Measurements from ENCODE around the gene PRLR. TPM values are rescaled to one million over a fixed set of nuclear protein-coding genes. Genes with fewer than 3 reads are reported as not detected.

The PRLR gene
- total RNA-seq, 1 donor from 2014 or later, result 0.93 TPM

- Histone ChIP-seq H3K9ac (ENCODE audit: low read length) (no peak overlapping the region), H3K27me3 (ENCODE audit: insufficient read depth, low read length) (no peaks in the 10 kb centered on the region), H3K79me2 (ENCODE audit: insufficient read depth, low read length) (no peaks in the 10 kb centered on the region), H3K9me3 (ENCODE audit: insufficient read depth, low read depth, low read length) (no peaks in the 10 kb centered on the region), H3K27ac (ENCODE audit: low read depth, low read length) (no peak overlapping the region), H3K4me1 (ENCODE audit: insufficient read depth, low read length) (no peaks in the 10 kb centered on the region), H2AFZ (ENCODE audit: low read depth, low read length) (no peak overlapping the region), H4K20me1 (ENCODE audit: insufficient read depth, low read length) (no peaks in the 10 kb centered on the region), H3K36me3 (ENCODE audit: insufficient read depth, low read length) (no peaks in the 10 kb centered on the region), H3K4me3 (ENCODE audit: insufficient read depth, low read depth, low read length) (no peak overlapping the region), H3K4me2 (ENCODE audit: low read length) (no peak overlapping the region)
- FAIRE-seq, result no peak
- no peak for DNase-seq (ENCODE audit: low read depth)
- Mint-ChIP-seq H3K27ac (ENCODE audit: unreplicated experiment) (no peak overlapping the region), H3K9me3 (ENCODE audit: unreplicated experiment) (peaks cover 1% of the 10 kb centered on the region), H3K4me3 (ENCODE audit: unreplicated experiment) (no peak overlapping the region), H3K4me1 (ENCODE audit: low read depth, unreplicated experiment) (peaks cover 2% of the 10 kb centered on the region), H3K27me3 (ENCODE audit: low read depth, unreplicated experiment) (peaks cover 5% of the 10 kb centered on the region), H3K36me3 (ENCODE audit: low read depth, unreplicated experiment) (no peaks in the 10 kb centered on the region)
- TF ChIP-seq, protein P1, sequence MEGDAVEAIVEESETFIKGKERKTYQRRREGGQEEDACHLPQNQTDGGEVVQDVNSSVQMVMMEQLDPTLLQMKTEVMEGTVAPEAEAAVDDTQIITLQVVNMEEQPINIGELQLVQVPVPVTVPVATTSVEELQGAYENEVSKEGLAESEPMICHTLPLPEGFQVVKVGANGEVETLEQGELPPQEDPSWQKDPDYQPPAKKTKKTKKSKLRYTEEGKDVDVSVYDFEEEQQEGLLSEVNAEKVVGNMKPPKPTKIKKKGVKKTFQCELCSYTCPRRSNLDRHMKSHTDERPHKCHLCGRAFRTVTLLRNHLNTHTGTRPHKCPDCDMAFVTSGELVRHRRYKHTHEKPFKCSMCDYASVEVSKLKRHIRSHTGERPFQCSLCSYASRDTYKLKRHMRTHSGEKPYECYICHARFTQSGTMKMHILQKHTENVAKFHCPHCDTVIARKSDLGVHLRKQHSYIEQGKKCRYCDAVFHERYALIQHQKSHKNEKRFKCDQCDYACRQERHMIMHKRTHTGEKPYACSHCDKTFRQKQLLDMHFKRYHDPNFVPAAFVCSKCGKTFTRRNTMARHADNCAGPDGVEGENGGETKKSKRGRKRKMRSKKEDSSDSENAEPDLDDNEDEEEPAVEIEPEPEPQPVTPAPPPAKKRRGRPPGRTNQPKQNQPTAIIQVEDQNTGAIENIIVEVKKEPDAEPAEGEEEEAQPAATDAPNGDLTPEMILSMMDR (IDR thresholded peaks at IDR 0.05; ENCODE audit: insufficient read depth, low read depth, low read length), result no peak
- no peak for TF ChIP-seq EZH2 (IDR thresholded peaks at IDR 0.05; ENCODE audit: insufficient read depth, low read length)
These were observed 7.5 kb upstream of the PRLR start for GRCh38 chr5:35237580-35238376.

DNA sequence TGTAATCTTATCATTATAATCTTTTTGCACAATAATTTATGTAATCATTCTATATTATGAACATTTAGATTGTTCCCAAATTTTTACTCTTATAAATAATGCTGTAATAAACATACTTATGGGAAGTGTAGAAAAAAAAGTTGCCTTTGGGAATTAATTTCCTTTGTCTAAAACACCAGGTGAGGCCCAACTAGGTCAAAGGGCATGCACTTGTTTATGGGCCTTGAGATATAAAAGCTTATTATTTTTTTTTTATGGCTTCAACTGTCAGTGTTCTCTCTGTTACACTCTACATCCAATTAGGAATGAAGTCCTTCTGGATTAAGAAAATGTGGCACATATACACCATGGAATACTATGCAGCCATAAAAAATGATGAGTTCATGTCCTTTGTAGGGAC, 6.5 kb upstream of the PRLR start:
- Mint-ChIP-seq H3K4me3 (ENCODE audit: unreplicated experiment) (no peak overlapping the region), H3K27ac (ENCODE audit: unreplicated experiment) (no peak overlapping the region), H3K27me3 (ENCODE audit: low read depth, unreplicated experiment) (peaks cover 8% of the 10 kb centered on the region), H3K36me3 (ENCODE audit: low read depth, unreplicated experiment) (no peaks in the 10 kb centered on the region), H3K9me3 (ENCODE audit: unreplicated experiment) (peaks cover 2% of the 10 kb centered on the region), H3K4me1 (ENCODE audit: low read depth, unreplicated experiment) (peaks cover 2% of the 10 kb centered on the region)
- H3K79me2 ChIP-seq (ENCODE audit: insufficient read depth, low read length), result no peaks in the 10 kb centered on the region
- H3K4me3 ChIP-seq (ENCODE audit: insufficient read depth, low read depth, low read length), result no peak overlapping the region
- no peaks in the 10 kb centered on the region for H3K36me3 ChIP-seq (ENCODE audit: insufficient read depth, low read length)
- DNase-seq (ENCODE audit: low read depth) (no peak), FAIRE-seq (no peak)
- H3K27ac ChIP-seq (ENCODE audit: low read depth, low read length), result no peak overlapping the region
- TF ChIP-seq, protein P1 (IDR thresholded peaks at IDR 0.05; ENCODE audit: insufficient read depth, low read depth, low read length), result no peak
- no peak for TF ChIP-seq EZH2 (IDR thresholded peaks at IDR 0.05; ENCODE audit: insufficient read depth, low read length)
- no peaks in the 10 kb centered on the region for H3K4me1 ChIP-seq (ENCODE audit: insufficient read depth, low read length)
- no peak overlapping the region for H3K9ac ChIP-seq (ENCODE audit: low read length)
- no peak overlapping the region for H3K4me2 ChIP-seq (ENCODE audit: low read length)
- H4K20me1 ChIP-seq (ENCODE audit: insufficient read depth, low read length), result no peaks in the 10 kb centered on the region
- H3K27me3 ChIP-seq (ENCODE audit: insufficient read depth, low read length), result peaks cover 2% of the 10 kb centered on the region
- H3K9me3 ChIP-seq (ENCODE audit: insufficient read depth, low read depth, low read length), result no peaks in the 10 kb centered on the region
- no peak overlapping the region for H2AFZ ChIP-seq (ENCODE audit: low read depth, low read length)

DNA sequence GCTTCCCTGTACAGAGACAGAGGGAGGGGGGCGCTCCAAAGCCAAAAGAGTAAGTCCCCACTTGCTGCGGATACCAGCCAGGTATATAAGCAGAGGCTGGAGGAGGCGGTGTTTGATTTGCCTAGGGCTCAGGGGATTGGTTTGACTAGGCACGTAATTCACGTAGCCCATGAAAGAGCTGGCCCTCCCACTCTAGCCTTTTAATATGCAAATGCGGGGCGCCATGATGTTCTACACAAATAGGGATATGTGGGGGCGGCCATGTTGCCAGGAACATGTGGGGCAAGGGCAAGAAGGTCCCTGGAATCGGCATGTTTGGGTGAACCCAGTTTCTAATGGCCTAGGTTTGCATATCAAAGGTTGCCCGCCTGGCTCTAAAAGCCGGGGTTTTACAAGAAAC, 3.3 kb upstream of the PRLR start:
- FAIRE-seq, result no peak
- DNase-seq (ENCODE audit: low read depth), result no peak
- Histone ChIP-seq H3K79me2 (ENCODE audit: insufficient read depth, low read length) (no peaks in the 10 kb centered on the region), H3K9ac (ENCODE audit: low read length) (no peak overlapping the region), H3K4me3 (ENCODE audit: insufficient read depth, low read depth, low read length) (no peak overlapping the region), H3K4me2 (ENCODE audit: low read length) (no peak overlapping the region), H3K27ac (ENCODE audit: low read depth, low read length) (no peak overlapping the region), H3K9me3 (ENCODE audit: insufficient read depth, low read depth, low read length) (no peaks in the 10 kb centered on the region), H4K20me1 (ENCODE audit: insufficient read depth, low read length) (no peaks in the 10 kb centered on the region), H2AFZ (ENCODE audit: low read depth, low read length) (no peak overlapping the region), H3K36me3 (ENCODE audit: insufficient read depth, low read length) (no peaks in the 10 kb centered on the region), H3K27me3 (ENCODE audit: insufficient read depth, low read length) (peaks cover 21% of the 10 kb centered on the region), H3K4me1 (ENCODE audit: insufficient read depth, low read length) (peaks cover 7% of the 10 kb centered on the region)
- H3K4me1 Mint-ChIP-seq (ENCODE audit: low read depth, unreplicated experiment), result peaks cover 2% of the 10 kb centered on the region
- H3K9me3 Mint-ChIP-seq (ENCODE audit: unreplicated experiment), result peaks cover 2% of the 10 kb centered on the region
- H3K27ac Mint-ChIP-seq (ENCODE audit: unreplicated experiment), result no peak overlapping the region
- no peak overlapping the region for H3K4me3 Mint-ChIP-seq (ENCODE audit: unreplicated experiment)
- peaks cover 22% of the 10 kb centered on the region for H3K27me3 Mint-ChIP-seq (ENCODE audit: low read depth, unreplicated experiment)
- TF ChIP-seq EZH2 (IDR thresholded peaks at IDR 0.05; ENCODE audit: insufficient read depth, low read length), result no peak
- TF ChIP-seq, protein P1 (IDR thresholded peaks at IDR 0.05; ENCODE audit: insufficient read depth, low read depth, low read length), result no peak
- H3K36me3 Mint-ChIP-seq (ENCODE audit: low read depth, unreplicated experiment), result no peaks in the 10 kb centered on the region

All from astrocyte (in vitro differentiated cells and primary cell).